ENCODE results near the gene SSR2.

SSR2 gene

GRCh38 chr1:156009404-156009803 is 11.3 kb downstream of the SSR2 start:
- no peak for DNase-seq (ENCODE audit: low spot score)
- in situ Hi-C loops (cut with MboI; ENCODE audit: low pct_unique_long_range_greater_than_20kb, low sequenced_read_pairs, unreplicated experiment): no loop called here
- TF ChIP-seq CTCF (IDR thresholded peaks at IDR 0.05; ENCODE audit: extremely low read depth, insufficient read depth, missing control alignments): no peak

- no peak for DNase-seq (ENCODE audit: low spot score)
- no peak for TF ChIP-seq CTCF (IDR thresholded peaks at IDR 0.05; ENCODE audit: extremely low read depth, insufficient read depth, missing control alignments)
- in situ Hi-C loops (cut with MboI; ENCODE audit: low pct_unique_long_range_greater_than_20kb, low sequenced_read_pairs, unreplicated experiment): no loop called here
Observed at GRCh38 chr1:156006666-156007376, 13.9 kb downstream of the SSR2 start.

- no peak for DNase-seq (ENCODE audit: low spot score)
- no peak for TF ChIP-seq CTCF (IDR thresholded peaks at IDR 0.05; ENCODE audit: extremely low read depth, insufficient read depth, missing control alignments)
- in situ Hi-C loops (cut with MboI; ENCODE audit: low pct_unique_long_range_greater_than_20kb, low sequenced_read_pairs, unreplicated experiment): no loop called here
Observed at GRCh38 chr1:156004843-156005584, 15.7 kb downstream of the SSR2 start.

- DNase-seq (ENCODE audit: low spot score): no peak
- in situ Hi-C loops (cut with MboI; ENCODE audit: low pct_unique_long_range_greater_than_20kb, low sequenced_read_pairs, unreplicated experiment): no loop called here
- no peak for TF ChIP-seq CTCF (IDR thresholded peaks at IDR 0.05; ENCODE audit: extremely low read depth, insufficient read depth, missing control alignments)
Observed at GRCh38 chr1:156003923-156004188, 16.9 kb downstream of the SSR2 start.

GRCh38 chr1:156002188-156002911 is 18.4 kb downstream of the SSR2 start:
- no peak for TF ChIP-seq CTCF (IDR thresholded peaks at IDR 0.05; ENCODE audit: extremely low read depth, insufficient read depth, missing control alignments)
- DNase-seq (ENCODE audit: low spot score): no peak
- in situ Hi-C loops (cut with MboI; ENCODE audit: low pct_unique_long_range_greater_than_20kb, low sequenced_read_pairs, unreplicated experiment): no loop called here

- no peak for TF ChIP-seq CTCF (IDR thresholded peaks at IDR 0.05; ENCODE audit: extremely low read depth, insufficient read depth, missing control alignments)
- in situ Hi-C loops (cut with MboI; ENCODE audit: low pct_unique_long_range_greater_than_20kb, low sequenced_read_pairs, unreplicated experiment): no loop called here
- DNase-seq (ENCODE audit: low spot score): no peak
Observed at GRCh38 chr1:156001662-156002171, 19.0 kb downstream of the SSR2 start.
